GM10266 (cell line): ENCODE results near the gene RIOK1.

Experiments
- DNase-seq: peaks from one replicate; pipeline ENCODE4 v3.0.0; 2012; ENCODE audit errors: extremely low spot score
- CTCF ChIP-seq: IDR thresholded peaks from 2 replicates; pipeline ENCODE4 v1.5.1; 2012; ENCODE audit warnings: mild to moderate bottlenecking, low read depth; ENCODE audit not compliant: control insufficient read depth, insufficient read depth; ENCODE audit errors: missing control alignments

The RIOK1 gene

GRCh38 chr6:7411328-7411727 is 21.7 kb downstream of the RIOK1 start:
- TF ChIP-seq CTCF: no peak
- DNase-seq: no peak

GRCh38 chr6:7413151-7413823 is 23.7 kb downstream of the RIOK1 start:
- TF ChIP-seq CTCF: no peak
- no peak for DNase-seq

- no peak for DNase-seq
- no peak for TF ChIP-seq CTCF
Measured at GRCh38 chr6:7414811-7415210, 25.2 kb downstream of the RIOK1 start.

- TF ChIP-seq CTCF: no peak
- no peak for DNase-seq
Measured at GRCh38 chr6:7417684-7418083, 28.1 kb downstream of the RIOK1 start.

GRCh38 chr6:7418238-7418905 is 28.8 kb downstream of the RIOK1 start:
- DNase-seq: no peak
- no peak for TF ChIP-seq CTCF

GRCh38 chr6:7419065-7419464 is 29.5 kb downstream of the RIOK1 start:
- TF ChIP-seq CTCF: no peak
- DNase-seq: no peak

GRCh38 chr6:7421066-7421465 is 31.5 kb downstream of the RIOK1 start:
- no peak for DNase-seq
- TF ChIP-seq CTCF: no peak
